HCT116 (cell line): ENCODE results near the gene RPS6KA1. TPM values are rescaled to one million over a fixed set of nuclear protein-coding genes. Genes with fewer than 3 reads are reported as not detected.

Experiments
- ATAC-seq: fragments of 200-7000 bp; cut with Tn5 transposase; 2 replicates; pipeline ENCODE4 v1.9.1; 2020; ENCODE audit warnings: mild to moderate bottlenecking, moderate library complexity
- Bru-seq: library from RNA; stranded (reverse); fragments of 400-500 nt; gene quantifications from one replicate; lab custom pipeline; 2021; lab: Mats Ljungman, UMichigan
- BruChase-seq, 2 experiments: library from RNA; stranded (reverse); fragments of 400-500 nt; gene quantifications; one replicate each; lab custom pipeline; 2021; lab: Mats Ljungman, UMichigan
- BruUV-seq: library from RNA; stranded (reverse); fragments of 400-500 nt; replicated peaks from 2 replicates; lab custom pipeline; 2021; lab: Mats Ljungman, UMichigan
- CTCF ChIA-PET: fragments of 300-600 bp; sonication (Branson Sonifier 250); formaldehyde crosslinking; loops from one replicate; lab custom pipeline; 2021; ENCODE audit warnings: antibody characterized with exemption; lab: Charles Lee
- POLR2A ChIA-PET: fragments of 300-600, 350-600 bp; sonication (Branson Sonifier 250); formaldehyde crosslinking; loops from one replicate; lab custom pipeline; 2021; ENCODE audit warnings: antibody characterized with exemption; lab: Charles Lee
- RAD21 ChIA-PET, 2 experiments: fragments of 300-600 bp; sonication (Branson Sonifier 250); formaldehyde crosslinking; loops; one replicate each; lab custom pipeline; 2023; ENCODE audit warnings: low total read pairs in 2 of 2; ENCODE audit not compliant: uncharacterized antibody in 2 of 2, unreplicated experiment in 2 of 2, low non-redundant PET in 1 of 2; lab: Charles Lee
- DNase-seq: peaks from one replicate; pipeline ENCODE4 v3.0.0-alpha.2; 2010; ENCODE audit warnings: low read depth, low spot score
- H2AFZ ChIP-seq: fragments of 200-600 bp; shearing (Covaris generic), sonication (generic); 2 replicates; pipeline ENCODE4 v1.6.1; 2017; ENCODE audit warnings: low read depth, mixed run types, mixed read lengths, antibody characterized with exemption, low read length; ENCODE audit not compliant: poor library complexity, severe bottlenecking
- H3K27ac ChIP-seq: 2 replicates; pipeline ENCODE4 v1.5.1; 2012; ENCODE audit warnings: low read depth, low read length
- H3K27me3 ChIP-seq: fragments of 200-600 bp; sonication (generic); 2 replicates; pipeline ENCODE4 v1.6.1; 2016; ENCODE audit warnings: mixed run types, low read length, mixed read lengths; ENCODE audit not compliant: insufficient read depth
- H3K36me3 ChIP-seq, 2 experiments: fragments of 200-500 bp in 1 of 2; fragments of 200-600 bp in 1 of 2; sonication (Bioruptor generic) in 1 of 2; sonication (generic) in 1 of 2; 2 replicates each; pipeline versions ENCODE4 v1.5.1 to v1.6.1; 2014 to 2016; ENCODE audit warnings: low read length in 2 of 2, inconsistent platforms in 1 of 2, mixed read lengths in 1 of 2, mixed run types in 1 of 2; ENCODE audit not compliant: insufficient read depth in 2 of 2, control insufficient read depth in 1 of 2
- H3K4me1 ChIP-seq, 2 experiments: fragments of 200-600 bp in 1 of 2; sonication (generic) in 1 of 2; 2 replicates each; pipeline versions ENCODE4 v1.5.1 to v1.6.1; 2012 to 2017; ENCODE audit warnings: low read length in 2 of 2, inconsistent platforms in 1 of 2, mild to moderate bottlenecking in 1 of 2, mixed read lengths in 1 of 2, mixed run types in 1 of 2, moderate library complexity in 1 of 2; ENCODE audit not compliant: insufficient read depth in 2 of 2, control insufficient read depth in 1 of 2
- H3K4me2 ChIP-seq: fragments of 200-600 bp; sonication (generic); 2 replicates; pipeline ENCODE4 v1.6.1; 2017; ENCODE audit warnings: mixed run types, low read length, mixed read lengths
- H3K4me3 ChIP-seq, 2 experiments: fragments of 200-600 bp in 1 of 2; sonication (generic) in 1 of 2; replicated peaks in 1 of 2; 2 replicates each; pipeline ENCODE4 v1.5.1; 2011 to 2016; ENCODE audit warnings: low read length in 2 of 2, control low read depth in 1 of 2, low read depth in 1 of 2, mild to moderate bottlenecking in 1 of 2, mixed read lengths in 1 of 2, mixed run types in 1 of 2
- H3K79me2 ChIP-seq: fragments of 200-600 bp; sonication (generic); 2 replicates; pipeline ENCODE4 v1.6.1; 2017; ENCODE audit warnings: mild to moderate bottlenecking, mixed run types, low read length, moderate library complexity, mixed read lengths; ENCODE audit not compliant: insufficient read depth
- H3K9ac ChIP-seq: fragments of 200-600 bp; sonication (generic); 2 replicates; pipeline ENCODE4 v1.6.1; 2016; ENCODE audit warnings: low read length, mixed read lengths
- H3K9me2 ChIP-seq: fragments of 200-600 bp; sonication (generic), shearing (Covaris generic); 2 replicates; pipeline ENCODE4 v1.6.1; 2017; ENCODE audit warnings: mixed run types, mild to moderate bottlenecking, moderate library complexity; ENCODE audit not compliant: insufficient read depth
- H3K9me3 ChIP-seq, 2 experiments: fragments of 200-500 bp in 1 of 2; fragments of 200-600 bp in 1 of 2; sonication (Bioruptor generic) in 1 of 2; sonication (generic) in 1 of 2; 2 replicates each; pipeline ENCODE4 v1.6.1; 2014 to 2017; ENCODE audit warnings: low read length in 2 of 2, mixed read lengths in 2 of 2, inconsistent platforms in 1 of 2, low read depth in 1 of 2, mild to moderate bottlenecking in 1 of 2, mixed run types in 1 of 2, moderate library complexity in 1 of 2; ENCODE audit not compliant: control insufficient read depth in 1 of 2, insufficient read depth in 1 of 2
- H4K20me1 ChIP-seq: fragments of 200-600 bp; sonication (generic), shearing (Covaris generic); 2 replicates; pipeline ENCODE4 v1.6.1; 2017; ENCODE audit warnings: mixed run types, mild to moderate bottlenecking, moderate library complexity; ENCODE audit not compliant: insufficient read depth
- ATF3 ChIP-seq: IDR thresholded peaks from 2 replicates; pipeline ENCODE4 v1.6.1; 2012
- EGR1 ChIP-seq: IDR thresholded peaks from 2 replicates; pipeline ENCODE4 v1.6.1; 2012; ENCODE audit warnings: low read depth
- MAX ChIP-seq: IDR thresholded peaks from 2 replicates; pipeline ENCODE4 v1.6.1; 2012
- POLR2A ChIP-seq: IDR thresholded peaks from 2 replicates; pipeline ENCODE4 v1.7.0; 2011; ENCODE audit warnings: borderline replicate concordance; ENCODE audit not compliant: insufficient read depth, insufficient read length; ENCODE audit errors: extremely low read depth
- POLR2AphosphoS5 ChIP-seq: IDR thresholded peaks from 2 replicates; pipeline ENCODE4 v1.6.1; 2011; ENCODE audit warnings: mild to moderate bottlenecking, low read depth, low read length, moderate library complexity
- REST ChIP-seq: IDR thresholded peaks from 2 replicates; pipeline ENCODE4 v1.6.1; 2012; ENCODE audit warnings: low read depth
- SRF ChIP-seq: IDR thresholded peaks from 2 replicates; pipeline ENCODE4 v1.6.1; 2012; ENCODE audit warnings: low read depth
- YY1 ChIP-seq: IDR thresholded peaks from 2 replicates; pipeline ENCODE4 v1.6.1; 2011; ENCODE audit warnings: low read length, low read depth, moderate library complexity, mild to moderate bottlenecking; ENCODE audit not compliant: insufficient replicate concordance; ENCODE audit errors: extremely low read depth
- ZFX ChIP-seq: fragments of 450-650 bp; IDR thresholded peaks from 2 replicates; pipeline ENCODE4 v1.6.1; 2017
- ZNF274 ChIP-seq: fragments of 200-500 bp; sonication (Bioruptor generic); IDR thresholded peaks from 2 replicates; pipeline ENCODE4 v1.6.1; 2014; ENCODE audit warnings: mild to moderate bottlenecking, low read depth, low read length, inconsistent platforms
- intact Hi-C: fragments of 100-400 bp; cut with micrococcal nuclease; formaldehyde crosslinking; loops from 2 replicates; pipeline ENCODE4 v1.10.0; 2022
- long read RNA-seq: library from polyadenylated mRNA; unstranded; transcript quantifications from one replicate; pipeline ENCODE4 v2.0.0, GENCODE V29; 2021; ENCODE audit not compliant: unreplicated experiment
- polyA plus RNA-seq: library from polyadenylated mRNA; unstranded; fragments of >200 nt; gene quantifications from 2 replicates; pipeline ENCODE4 v1.2.1, GENCODE V29; 2012; ENCODE audit warnings: missing spikeins
- total RNA-seq: library from RNA; stranded (reverse); gene quantifications from one replicate; pipeline ENCODE4 v1.2.1, GENCODE V29; 2021; ENCODE audit not compliant: unreplicated experiment

Gene RPS6KA1
- total RNA-seq: 47.0 TPM
- 36.2 and 37.9 TPM in 2 replicates for polyA plus RNA-seq
- Bru-seq, nascent RNA: percentile 58 among the genes with signal in this experiment
- percentile 66 among the genes with signal in this experiment for BruChase-seq, experiment 1, labeled RNA remaining after a 6-hour chase
- BruChase-seq, experiment 2, labeled RNA remaining after a 2-hour chase: percentile 65 among the genes with signal in this experiment
- long read RNA-seq, transcript RPS6KA1-204 (22 exons, 3,186 nt): major isoform, 114 of 149 reads
- long read RNA-seq, partial matches to known transcripts: 15 of 149 reads
- long read RNA-seq, other reads (novel, unspliced or antisense): 18 of 149 reads

GRCh38 chr1:26529655-26530409 is at the start of gene RPS6KA1:
RPS6KA1 (plus strand) TSS chr1:26529761; CDS start chr1:26529921, 160 bp downstream.
- ATAC-seq (peak; percentile 74), DNase-seq (no peak)
- H3K4me3 ChIP-seq: peak within 1 kb of the TSS; percentile 74 to 96
- peak; percentile 62 for TF ChIP-seq POLR2A
- peak; percentile 84 for TF ChIP-seq POLR2AphosphoS5
- TF ChIP-seq ZFX: 0 out of 2 replicates have a peak, but pooled peaks have one; percentile 21
- TF ChIP-seq MAX: no peak
- H3K9me3 ChIP-seq: no peaks in the 10 kb centered on the region
- peak within 1 kb of the TSS; percentile 76 for H2AFZ ChIP-seq
- ChIA-PET POLR2A (interaction anchor here (1.3 to 2.2 kb wide), 2 partner anchors 8 to 28 kb away, joined by 4 to 5 read pairs; no protein-coding TSS in a partner anchor), CTCF (interaction anchor here (0.9 to 1.5 kb wide), 3 partner anchors 8 to 29 kb away, joined by 4 to 5 read pairs (median 5); no protein-coding TSS in a partner anchor), RAD21 (no interaction called here)
- no peaks in the 10 kb centered on the region for H3K36me3 ChIP-seq
- H3K27ac ChIP-seq: peak within 1 kb of the TSS; percentile 85
- H3K9ac ChIP-seq: peak within 1 kb of the TSS; percentile 89
- no TSS peak for BruUV-seq
- no peaks in the 10 kb centered on the region for H3K27me3 ChIP-seq
- intact Hi-C loops: loop anchor here (2.0 kb wide), 1 partner anchor 29 kb away; no protein-coding TSS in a partner anchor
- H3K4me1 ChIP-seq: peaks cover 12 to 36% of the 10 kb centered on the region in 2 experiments
- H3K9me2 ChIP-seq: no peaks in the 10 kb centered on the region
- H3K4me2 ChIP-seq: peak within 1 kb of the TSS; percentile 92
- H3K79me2 ChIP-seq: peaks cover 47% of the 10 kb centered on the region
- H4K20me1 ChIP-seq: no peaks in the 10 kb centered on the region; the same call in 1 of the 2 replicates

GRCh38 chr1:26482921-26483320 is 46.6 kb upstream of the RPS6KA1 start:
- no peak overlapping the region for H3K27ac ChIP-seq
- no peaks in the 10 kb centered on the region for H3K9me3 ChIP-seq
- no peak overlapping the region for H2AFZ ChIP-seq
- BruUV-seq: no TSS peak
- H3K9me2 ChIP-seq: no peaks in the 10 kb centered on the region
- no peak for ATAC-seq
- no peak overlapping the region for H3K4me3 ChIP-seq
- POLR2A ChIA-PET: no interaction called here
- no peaks in the 10 kb centered on the region; a peak in 1 of 4 replicates for H3K36me3 ChIP-seq
- no peak overlapping the region for H3K4me2 ChIP-seq
- intact Hi-C loops: no loop called here
- H3K27me3 ChIP-seq: no peaks in the 10 kb centered on the region
- H3K4me1 ChIP-seq: peaks cover 0 to 8% of the 10 kb centered on the region in 2 experiments; a peak in 1 of 4 replicates
- H3K79me2 ChIP-seq: no peaks in the 10 kb centered on the region
- DNase-seq: no peak
- H3K9ac ChIP-seq: no peak overlapping the region
- CTCF ChIA-PET: interaction anchor here (1.5 kb wide), 1 partner anchor 13 kb away, joined by 3 read pairs; no protein-coding TSS in a partner anchor
- RAD21 ChIA-PET: no interaction called here
- H4K20me1 ChIP-seq: no peaks in the 10 kb centered on the region
- TF ChIP-seq YY1 (no peak), REST (no peak), ATF3 (no peak), SRF (no peak), EGR1 (no peak), ZNF274 (no peak)
